Common myeloid progenitor, CD34-positive (primary cell): Measurements from ENCODE around the gene UBE2S.

Source experiments
- CTCF ChIA-PET: fragments of 350-600 bp; sonication (Branson Sonifier 250); formaldehyde crosslinking; loops from one replicate; lab custom pipeline; 2021; ENCODE audit warnings: antibody characterized with exemption; lab: Charles Lee
- POLR2A ChIA-PET: fragments of 350-600 bp; sonication (Branson Sonifier 250); formaldehyde crosslinking; loops from one replicate; lab custom pipeline; 2021; ENCODE audit warnings: antibody characterized with exemption; lab: Charles Lee
- DNase-seq, 3 donors: peaks; one replicate each; pipeline versions ENCODE4 v3.0.0 to v3.0.0-alpha.2; 2013
- H3K27ac ChIP-seq, 2 experiments: 1 replicate in 1 of 2; 2 replicates in 1 of 2; pipeline ENCODE4 v1.7.0; 2013; ENCODE audit warnings: inconsistent platforms in 2 of 2, low read length in 2 of 2, mild to moderate bottlenecking in 2 of 2, low read depth in 1 of 2, moderate library complexity in 1 of 2; ENCODE audit not compliant: severe bottlenecking in 2 of 2, insufficient read depth in 1 of 2, poor library complexity in 1 of 2
- H3K27me3 ChIP-seq, 5 experiments: replicated peaks in 2 of 5; 1 replicate in 3 of 5; 2 replicates in 2 of 5; pipeline versions ENCODE4 v1.6.1 to v1.7.0; 2013; ENCODE audit warnings: low read length in 4 of 5, mild to moderate bottlenecking in 2 of 5, moderate library complexity in 2 of 5, inconsistent platforms in 1 of 5; ENCODE audit not compliant: insufficient read depth in 5 of 5, control insufficient read depth in 4 of 5
- H3K36me3 ChIP-seq, 4 experiments: 1 replicate in 2 of 4; 2 replicates in 2 of 4; pipeline versions ENCODE4 v1.6.1 to v1.7.0; 2013; ENCODE audit warnings: low read length in 3 of 4, control low read depth in 1 of 4, mild to moderate bottlenecking in 1 of 4; ENCODE audit not compliant: control insufficient read depth in 4 of 4, insufficient read depth in 4 of 4
- H3K4me1 ChIP-seq, 4 experiments: 1 replicate in 3 of 4; 2 replicates in 1 of 4; pipeline versions ENCODE4 v1.6.1 to v1.7.1; 2013; ENCODE audit warnings: low read length in 3 of 4, mild to moderate bottlenecking in 3 of 4, control low read depth in 1 of 4, inconsistent platforms in 1 of 4, moderate library complexity in 1 of 4; ENCODE audit not compliant: control insufficient read depth in 4 of 4, insufficient read depth in 4 of 4; ENCODE audit errors: control extremely low read depth in 1 of 4
- H3K4me3 ChIP-seq, 7 experiments: 1 replicate in 4 of 7; 2 replicates in 3 of 7; pipeline versions ENCODE4 v1.5.1 to v1.7.0; 2013; ENCODE audit warnings: mild to moderate bottlenecking in 7 of 7, low read length in 6 of 7, moderate library complexity in 6 of 7, inconsistent platforms in 2 of 7, low read depth in 2 of 7, control low read depth in 1 of 7; ENCODE audit not compliant: insufficient read depth in 4 of 7, control insufficient read depth in 1 of 7; ENCODE audit errors: extremely low read depth in 1 of 7
- H3K9me3 ChIP-seq, 5 experiments: 1 replicate in 4 of 5; 2 replicates in 1 of 5; pipeline versions ENCODE4 v1.6.1 to v1.7.1; 2013; ENCODE audit warnings: low read length in 4 of 5, mild to moderate bottlenecking in 2 of 5, inconsistent platforms in 1 of 5, low read depth in 1 of 5, moderate library complexity in 1 of 5; ENCODE audit not compliant: control insufficient read depth in 4 of 5, insufficient read depth in 2 of 5; ENCODE audit errors: control extremely low read depth in 1 of 5
- WGBS: methylation state at CpG from one replicate; pipeline ENCODE4 v1.1.5; 2013; ENCODE audit not compliant: insufficient coverage; 5-methylcytosine and 5-hydroxymethylcytosine counted together

The UBE2S gene

DNA sequence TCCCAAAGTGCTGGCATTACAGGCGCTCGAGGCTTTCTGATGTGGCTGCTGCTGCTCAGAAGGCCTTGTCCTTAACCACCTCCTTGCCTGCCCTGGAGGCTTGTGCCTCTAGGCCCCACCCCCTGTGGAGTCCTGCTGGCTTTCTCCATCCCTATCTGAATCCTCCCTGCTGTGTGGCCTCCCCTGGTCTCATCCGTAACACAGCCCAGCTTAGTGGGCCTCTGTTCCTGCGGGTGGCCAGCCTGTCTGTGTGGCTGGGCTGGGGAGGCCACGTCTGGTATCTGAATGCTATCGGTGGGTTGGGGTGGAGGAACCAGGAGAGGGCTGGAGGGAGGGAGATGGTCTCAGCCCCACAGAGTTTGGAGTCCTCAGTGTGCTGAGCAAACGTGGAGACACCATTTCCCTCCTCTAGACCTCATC is 17.1 kb downstream of the UBE2S start:
- ChIA-PET CTCF (interaction anchor here (0.9 to 5.3 kb wide), 4 partner anchors 8 to 51 kb away, joined by 3 to 25 read pairs (median 14); partner anchors contain the start of gene KMT5C), POLR2A (interaction anchor here (2.1 to 3.1 kb wide), 2 partner anchors 9 to 17 kb away, joined by 4 to 14 read pairs; partner anchors contain the start of gene UBE2S)
- Histone ChIP-seq H3K4me3 (no peak overlapping the region), H3K27ac (no peak overlapping the region), H3K36me3 (peaks cover 11 to 52% (median 48%) of the 10 kb centered on the region in 4 experiments), H3K9me3 (no peaks in the 10 kb centered on the region), H3K27me3 (no peaks in the 10 kb centered on the region), H3K4me1 (peaks cover 0 to 42% (median 31%) of the 10 kb centered on the region in 4 experiments)
- WGBS: 87% methylated on average over 4 of the region's 7 CpGs
- no peak for DNase-seq

DNA sequence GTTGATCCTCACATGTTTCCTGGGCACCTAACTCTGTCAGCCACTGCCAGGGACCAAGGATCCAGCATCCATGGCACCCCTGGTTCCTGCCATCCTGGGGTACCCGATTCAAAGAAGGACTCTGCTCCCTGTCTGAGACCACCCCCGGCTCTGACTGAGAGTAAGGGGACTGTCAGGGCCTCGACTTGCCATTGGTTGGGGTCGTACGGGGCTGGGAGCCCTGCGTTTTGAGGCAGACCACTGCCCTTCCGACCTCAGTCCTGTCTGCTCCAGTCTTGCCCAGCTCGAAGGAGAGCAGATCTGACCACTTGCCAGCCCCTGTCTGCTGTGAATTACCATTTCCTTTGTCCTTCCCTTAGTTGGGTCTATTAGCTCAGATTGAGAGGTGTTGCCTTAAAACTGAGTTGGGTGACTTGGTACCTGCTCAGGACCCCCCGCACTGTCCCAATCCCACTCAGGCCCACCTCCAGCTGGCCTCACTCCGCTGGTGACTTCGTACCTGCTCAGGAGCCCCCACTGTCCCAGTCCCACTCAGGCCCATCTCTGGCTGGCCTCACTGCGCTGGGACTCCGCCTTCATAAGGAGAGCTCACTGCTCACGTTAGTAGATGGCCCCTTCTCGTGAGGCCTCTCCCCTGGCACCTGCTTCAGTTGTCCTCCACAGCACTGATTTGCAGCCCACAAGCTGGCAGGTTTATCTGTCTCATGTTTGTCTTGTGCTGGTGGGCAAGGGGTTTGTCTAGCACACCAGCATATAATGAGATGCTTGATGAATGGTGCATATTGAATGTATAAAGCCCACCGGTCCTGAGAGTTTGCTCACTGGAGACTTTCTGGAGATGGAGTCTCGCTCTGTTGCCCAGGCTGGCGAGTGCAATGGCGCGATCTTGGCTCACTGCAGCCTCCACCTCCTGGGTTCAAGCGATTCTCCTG is 17.9 kb downstream of the UBE2S start:
- H3K36me3 ChIP-seq: peaks cover 11 to 52% (median 48%) of the 10 kb centered on the region in 4 experiments
- 95% methylated on average over 19 of the region's 21 CpGs for WGBS
- no peaks in the 10 kb centered on the region for H3K27me3 ChIP-seq
- DNase-seq: no peak
- CTCF ChIA-PET: interaction anchor here (0.9 to 5.3 kb wide), 6 partner anchors 9 to 143 kb away, joined by 3 to 25 read pairs (median 6); partner anchors contain the start of gene KMT5C
- POLR2A ChIA-PET: interaction anchor here (0.9 to 3.1 kb wide), 3 partner anchors 9 to 18 kb away, joined by 3 to 14 read pairs (median 4); partner anchors contain the start of gene UBE2S
- H3K27ac ChIP-seq: peak overlapping the region in 1 of 2 experiments; percentile 22
- H3K4me3 ChIP-seq: no peak overlapping the region
- no peaks in the 10 kb centered on the region for H3K9me3 ChIP-seq
- H3K4me1 ChIP-seq: peaks cover 0 to 47% (median 37%) of the 10 kb centered on the region in 4 experiments

DNA sequence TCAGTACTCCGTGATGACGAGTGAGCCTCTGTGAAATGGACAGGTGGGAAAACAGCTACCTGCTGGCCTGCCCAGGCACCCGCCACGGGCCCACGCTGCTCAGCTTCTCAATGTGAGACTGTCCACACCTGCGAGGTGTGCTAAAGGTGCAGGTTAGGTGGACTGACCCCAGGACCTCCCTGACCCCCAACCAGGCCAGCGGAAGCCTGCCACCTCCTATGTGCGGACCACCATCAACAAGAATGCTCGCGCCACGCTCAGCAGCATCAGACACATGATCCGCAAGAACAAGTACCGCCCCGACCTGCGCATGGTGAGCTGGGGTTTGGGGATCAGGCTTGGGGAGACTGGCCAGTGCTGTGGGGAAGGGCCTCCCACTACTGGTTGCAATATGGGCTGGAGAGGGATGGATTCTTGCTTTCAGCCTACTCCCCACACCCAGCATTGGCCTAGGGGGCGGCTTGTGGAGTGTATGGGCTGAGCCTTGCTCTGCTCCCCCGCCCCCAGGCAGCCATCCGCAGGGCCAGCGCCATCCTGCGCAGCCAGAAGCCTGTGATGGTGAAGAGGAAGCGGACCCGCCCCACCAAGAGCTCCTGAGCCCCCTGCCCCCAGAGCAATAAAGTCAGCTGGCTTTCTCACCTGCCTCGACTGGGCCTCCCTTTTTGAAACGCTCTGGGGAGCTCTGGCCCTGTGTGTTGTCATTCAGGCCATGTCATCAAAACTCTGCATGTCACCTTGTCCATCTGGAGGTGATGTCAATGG is 19.7 kb downstream of the UBE2S start:
- 89% methylated on average over 19 of the region's 24 CpGs for WGBS
- H3K36me3 ChIP-seq: peaks cover 11 to 52% (median 48%) of the 10 kb centered on the region in 4 experiments
- peak overlapping the region; percentile 80 to 95 for H3K27ac ChIP-seq
- peaks cover 0 to 59% (median 49%) of the 10 kb centered on the region in 4 experiments for H3K4me1 ChIP-seq
- peak overlapping the region in 5 of 7 experiments; percentile 84 to 99 (median 99) for H3K4me3 ChIP-seq
- POLR2A ChIA-PET: interaction anchor here (0.6 to 2.2 kb wide), 5 partner anchors 10 to 87 kb away, joined by 3 to 14 read pairs (median 3); partner anchors contain the start of gene UBE2S
- no peak for DNase-seq
- no peaks in the 10 kb centered on the region for H3K9me3 ChIP-seq
- no peaks in the 10 kb centered on the region for H3K27me3 ChIP-seq
- CTCF ChIA-PET: interaction anchor here (1.0 to 5.3 kb wide), 5 partner anchors 11 to 142 kb away, joined by 3 to 25 read pairs (median 6); no protein-coding TSS in a partner anchor

DNA sequence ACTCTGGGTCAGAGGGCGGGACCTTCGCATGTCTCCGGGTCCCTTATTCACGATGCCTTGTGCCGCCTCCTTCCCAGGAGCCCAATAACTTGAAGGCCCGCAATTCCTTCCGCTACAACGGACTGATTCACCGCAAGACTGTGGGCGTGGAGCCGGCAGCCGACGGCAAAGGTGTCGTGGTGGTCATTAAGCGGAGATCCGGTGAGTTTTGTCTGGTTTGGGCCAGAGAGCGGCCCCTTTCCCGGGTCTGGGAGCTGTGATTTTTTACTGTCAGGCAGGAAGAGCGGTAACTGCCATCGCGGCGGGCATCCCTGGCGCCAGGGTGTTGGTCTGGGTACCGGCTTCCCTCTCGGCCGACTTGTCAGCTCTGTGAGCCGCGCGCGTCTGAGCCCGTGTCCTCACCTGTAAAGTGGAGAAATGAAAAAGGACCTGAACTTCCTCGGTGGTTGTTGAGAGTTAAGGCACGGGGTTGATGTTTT is 21.1 kb downstream of the UBE2S start:
- DNase-seq: no peak
- Histone ChIP-seq H3K27ac (peak overlapping the region; percentile 80 to 95), H3K36me3 (peaks cover 11 to 52% (median 43%) of the 10 kb centered on the region in 4 experiments), H3K4me3 (peak overlapping the region; percentile 84 to 99 (median 99)), H3K27me3 (no peaks in the 10 kb centered on the region), H3K9me3 (no peaks in the 10 kb centered on the region), H3K4me1 (peaks cover 0 to 64% (median 54%) of the 10 kb centered on the region in 4 experiments)
- ChIA-PET CTCF (interaction anchor here (1.2 to 4.8 kb wide), 2 partner anchors 12 to 94 kb away, joined by 3 to 25 read pairs; no protein-coding TSS in a partner anchor), POLR2A (interaction anchor here (0.6 to 2.2 kb wide), 5 partner anchors 11 to 48 kb away, joined by 3 to 14 read pairs (median 5); partner anchors contain the start of genes KMT5C and UBE2S)
- WGBS: 3% methylated on average over 33 of the region's 33 CpGs

DNA sequence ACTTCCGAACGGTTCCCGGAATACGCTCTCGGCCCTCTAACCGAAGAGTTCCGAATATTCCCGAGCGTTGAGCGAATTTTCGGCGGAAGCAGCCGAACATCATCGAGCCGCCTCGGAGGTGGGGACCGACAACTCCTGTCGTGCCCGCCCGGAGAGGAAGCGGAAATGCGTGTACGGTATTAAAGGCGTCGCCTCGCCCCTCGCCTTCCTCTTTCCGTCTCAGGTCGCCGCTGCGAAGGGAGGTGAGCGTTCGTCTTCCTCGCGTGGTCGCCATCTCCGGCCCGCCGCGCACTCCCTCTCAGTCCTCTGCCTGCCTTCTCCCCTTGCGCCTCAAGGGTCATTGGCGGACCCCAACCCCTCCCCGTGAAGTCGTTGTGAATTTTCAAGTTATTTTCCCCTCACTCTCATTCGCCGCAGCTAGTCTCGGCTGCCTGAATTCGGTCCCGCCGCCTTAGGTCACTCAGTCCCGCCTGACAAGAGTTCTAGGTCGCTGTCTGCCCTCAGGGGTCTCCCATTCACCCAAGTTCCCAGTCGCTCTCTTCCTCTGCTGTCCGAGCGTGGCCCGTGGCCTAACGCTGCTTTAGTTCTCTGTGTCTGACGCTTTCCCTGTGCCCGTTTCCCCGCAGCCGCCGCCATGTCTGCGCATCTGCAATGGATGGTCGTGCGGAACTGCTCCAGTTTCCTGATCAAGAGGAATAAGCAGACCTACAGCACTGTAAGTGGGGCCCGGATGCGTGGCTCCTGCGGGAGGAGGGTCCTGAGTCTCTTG is 21.7 kb downstream of the UBE2S start, which contains the start of gene RPL28:
Gene RPL28 (plus strand): TSS at position 209 of the 769 bp plus-strand sequence. CDS start 426 bp downstream, at position 635.
- Histone ChIP-seq H3K9me3 (no peaks in the 10 kb centered on the region), H3K27ac (peak within 1 kb of the TSS; percentile 80 to 95), H3K4me3 (peak within 1 kb of the TSS; percentile 84 to 99 (median 99)), H3K27me3 (no peaks in the 10 kb centered on the region), H3K36me3 (peaks cover 8 to 46% (median 37%) of the 10 kb centered on the region in 4 experiments), H3K4me1 (peaks cover 0 to 62% (median 54%) of the 10 kb centered on the region in 4 experiments)
- ChIA-PET CTCF (interaction anchor here (1.2 to 4.8 kb wide), 2 partner anchors 13 to 94 kb away, joined by 3 to 25 read pairs; no protein-coding TSS in a partner anchor), POLR2A (interaction anchor here (0.6 to 2.2 kb wide), 5 partner anchors 17 to 466 kb away, joined by 3 to 14 read pairs (median 5); partner anchors contain the start of genes KMT5C and UBE2S)
- DNase-seq: peak; percentile 98 to 99 (median 99)
- WGBS: under 1% methylated on average over 68 of the region's 68 CpGs
